ENCODE measurements around the gene HCAR3.
A peak's percentile ranks its signal among the peaks of the same experiment; 100 is the strongest.
"Not testable (repeated sequence)": the region's sequence is repeated elsewhere in the genome, so short reads cannot be mapped to it uniquely, and the experiment has no call there.

The HCAR3 gene

GRCh38 chr12:122725452-122726079 is 9.0 kb upstream of the HCAR3 start:
- no peak overlapping the region for H3K4me3 ChIP-seq (ENCODE audit: low read depth, low read length)
- no peak for DNase-seq (ENCODE audit: low read depth)

DNA sequence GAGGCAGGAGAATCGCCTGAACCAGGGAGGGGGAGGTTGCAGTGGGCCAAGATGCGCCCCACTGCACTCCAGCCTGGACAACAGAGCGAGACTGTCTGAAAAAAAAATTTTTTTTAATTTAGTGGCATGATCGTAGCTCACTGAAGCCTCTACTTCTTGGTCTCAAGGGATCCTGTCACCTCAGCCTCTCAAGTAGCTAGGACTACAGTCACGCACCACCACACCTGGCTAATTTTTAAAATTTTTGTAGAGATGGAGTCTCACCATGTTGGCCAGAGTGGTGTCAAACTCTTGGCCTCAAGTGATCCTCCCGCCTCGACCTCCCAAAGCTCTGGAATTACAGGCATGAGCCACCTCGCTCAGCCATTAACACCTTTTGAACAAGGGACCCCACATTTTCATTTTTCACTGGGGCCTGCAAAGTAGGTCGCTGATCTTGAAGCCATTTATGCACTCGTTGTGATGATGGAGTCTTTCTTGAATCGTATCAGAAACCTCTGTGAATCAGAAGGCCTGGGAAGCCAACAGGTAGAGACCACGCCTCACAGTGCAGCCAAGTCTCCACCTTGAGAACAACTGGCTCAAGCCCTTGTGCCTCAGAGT is 8.1 kb upstream of the HCAR3 start:
- no peak overlapping the region for H3K4me3 ChIP-seq (ENCODE audit: low read depth, low read length)
- DNase-seq (ENCODE audit: low read depth), result no peak

GRCh38 chr12:122722387-122722786 is 5.8 kb upstream of the HCAR3 start:
- H3K4me3 ChIP-seq (ENCODE audit: low read depth, low read length), result no peak overlapping the region
- no peak for DNase-seq (ENCODE audit: low read depth)

DNA sequence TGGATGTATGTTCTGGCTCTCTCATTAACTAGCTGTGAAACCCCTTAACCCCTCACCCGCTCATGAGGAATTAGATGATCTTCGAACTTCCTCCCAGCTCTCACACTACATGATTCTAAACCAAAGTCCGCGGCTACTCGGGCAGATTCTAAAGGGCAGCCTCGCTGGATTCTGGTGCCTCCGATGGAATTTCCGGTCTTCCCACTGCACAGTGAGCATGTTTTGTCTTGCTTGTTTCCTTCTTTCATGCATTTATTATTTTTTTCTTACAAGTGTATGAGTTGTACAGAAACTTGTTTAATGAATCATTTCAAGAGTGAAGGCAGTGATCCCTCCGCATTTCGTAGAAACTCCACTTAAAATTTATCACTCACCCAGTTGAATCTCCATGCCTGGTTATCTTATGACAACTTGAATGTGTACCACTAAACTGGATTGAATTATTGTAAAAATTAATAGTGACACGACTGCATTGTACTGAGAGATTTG is 4.5 kb upstream of the HCAR3 start:
- no peak overlapping the region for H3K4me3 ChIP-seq (ENCODE audit: low read depth, low read length)
- no peak for DNase-seq (ENCODE audit: low read depth)

- peak; percentile 8 for DNase-seq (ENCODE audit: low read depth)
- H3K4me3 ChIP-seq (ENCODE audit: low read depth, low read length), result not testable (repeated sequence)
Observed at GRCh38 chr12:122715211-122715610, 1.4 kb downstream of the HCAR3 start.

DNA sequence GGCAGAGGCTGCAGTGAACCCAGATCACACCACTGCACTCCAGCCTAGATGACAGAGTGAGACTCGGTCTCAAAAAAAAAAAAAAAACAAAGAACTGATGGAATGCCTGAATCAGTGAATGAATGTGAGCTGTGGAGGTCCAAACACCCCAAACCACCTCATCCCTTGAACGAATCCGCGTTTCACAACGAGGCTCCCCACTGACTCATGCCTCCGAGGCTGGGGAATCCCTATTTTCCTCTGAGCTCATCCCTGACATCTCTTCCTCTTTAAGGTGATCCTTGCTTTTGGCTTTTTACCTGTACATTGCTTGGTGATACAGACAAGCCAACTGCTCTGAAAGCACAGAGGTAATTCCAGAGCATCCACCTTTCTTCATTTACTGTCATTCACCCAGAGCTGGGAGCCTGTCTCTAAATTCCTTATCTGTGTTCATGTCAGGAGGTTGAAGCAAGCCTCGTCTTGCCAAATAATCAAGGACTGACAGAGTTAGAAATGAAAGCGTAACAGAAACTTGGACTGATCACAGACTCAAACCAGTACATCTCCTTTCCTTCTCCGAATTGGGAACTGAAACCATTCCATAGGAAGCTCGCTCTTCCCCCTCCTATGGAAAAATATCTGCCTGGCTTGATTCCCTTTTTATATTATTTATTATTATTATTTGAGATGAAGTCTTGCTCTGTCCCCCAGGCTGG is 3.0 kb downstream of the HCAR3 start:
- not testable (repeated sequence) for DNase-seq (ENCODE audit: low read depth); H3K4me3 ChIP-seq (ENCODE audit: low read depth, low read length)

DNA sequence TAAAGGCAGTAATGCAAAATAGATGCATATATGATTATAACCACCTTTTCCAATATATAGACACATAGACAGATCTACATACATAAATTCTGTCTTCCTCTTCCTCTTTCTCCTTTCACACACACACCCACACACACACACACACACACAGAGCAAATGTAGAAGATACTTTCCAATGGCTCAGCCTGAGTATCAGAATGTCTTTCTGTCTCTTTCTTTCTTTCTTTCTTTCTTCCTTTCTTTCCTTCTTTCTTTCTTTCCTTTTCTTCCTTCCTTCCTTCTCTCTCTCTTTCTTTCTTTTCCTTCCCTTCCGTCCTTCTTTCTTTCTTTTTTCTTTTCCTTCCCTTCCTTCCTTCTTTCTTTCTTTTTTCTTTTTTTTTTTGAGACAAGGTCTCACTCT is 5.3 kb downstream of the HCAR3 start:
- not testable (repeated sequence) for DNase-seq (ENCODE audit: low read depth); H3K4me3 ChIP-seq (ENCODE audit: low read depth, low read length)

DNA sequence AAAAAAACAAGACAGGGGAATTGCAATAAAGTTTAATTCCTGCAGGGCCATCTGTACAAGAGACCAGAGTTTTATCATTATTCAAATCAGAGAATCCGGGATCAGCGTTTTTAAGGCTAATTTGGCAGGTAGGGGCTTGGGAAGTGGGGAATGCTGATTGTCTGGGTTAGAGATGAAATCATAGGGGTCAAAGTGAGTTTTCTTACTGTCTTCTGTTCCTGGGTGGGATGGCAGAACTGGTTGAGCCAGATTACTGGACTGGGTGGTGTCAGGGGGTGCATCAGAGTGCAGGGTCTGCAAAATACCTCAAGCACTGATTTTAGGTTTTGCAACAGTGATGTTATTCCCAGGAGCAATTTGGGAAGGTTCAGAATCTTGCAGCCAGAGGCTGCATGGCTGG is 6.3 kb downstream of the HCAR3 start:
- DNase-seq (ENCODE audit: low read depth); H3K4me3 ChIP-seq (ENCODE audit: low read depth, low read length): not testable (repeated sequence)

DNA sequence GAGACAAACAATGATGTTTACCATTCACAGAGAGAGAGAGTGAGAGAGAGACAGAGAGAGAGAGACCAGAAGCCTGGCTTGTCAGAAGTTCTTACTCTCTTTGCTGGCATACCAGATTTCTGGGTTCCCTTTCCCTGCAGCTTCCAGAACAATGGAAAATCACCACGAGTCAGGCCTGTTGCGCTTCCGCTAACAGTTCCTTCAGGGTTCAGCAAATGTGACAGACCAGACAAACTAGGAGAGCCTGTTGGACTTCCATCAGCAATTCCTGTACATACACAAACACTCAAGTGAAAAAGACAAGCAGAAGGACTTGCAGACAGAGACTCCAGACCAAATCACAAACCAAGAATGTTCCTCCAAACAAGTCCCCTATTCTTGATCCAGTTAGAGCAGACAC is 7.3 kb downstream of the HCAR3 start:
- DNase-seq (ENCODE audit: low read depth); H3K4me3 ChIP-seq (ENCODE audit: low read depth, low read length): not testable (repeated sequence)

- DNase-seq (ENCODE audit: low read depth); H3K4me3 ChIP-seq (ENCODE audit: low read depth, low read length): not testable (repeated sequence)
Observed at GRCh38 chr12:122703841-122704240, 12.8 kb downstream of the HCAR3 start.

GRCh38 chr12:122702890-122703611 is 13.6 kb downstream of the HCAR3 start, which contains the start of gene HCAR2:
HCAR2 (minus strand) TSS chr12:122703357; CDS start chr12:122703283, 74 bp downstream.
- not testable (repeated sequence) for H3K4me3 ChIP-seq (ENCODE audit: low read depth, low read length); DNase-seq (ENCODE audit: low read depth)

DNA sequence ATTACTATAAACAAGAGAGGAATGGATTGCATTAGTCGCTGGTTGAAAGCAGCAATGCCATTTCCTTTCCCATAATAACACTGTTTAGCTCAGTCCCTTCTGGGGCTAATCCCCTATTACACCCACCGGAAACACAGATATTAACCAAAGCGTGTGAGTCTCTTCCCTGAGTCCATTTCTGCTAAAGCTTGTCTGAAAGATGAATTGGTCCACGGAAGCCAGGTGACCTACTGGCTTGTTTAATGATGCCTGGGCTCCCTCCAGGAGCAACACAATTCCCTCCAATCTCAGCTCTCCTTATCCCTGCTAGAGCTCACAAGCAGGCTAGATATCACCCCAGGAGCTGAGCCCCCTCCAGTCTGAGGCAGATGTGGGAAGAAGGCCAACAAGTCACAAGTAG is 15.1 kb downstream of the HCAR3 start:
- not testable (repeated sequence) for DNase-seq (ENCODE audit: low read depth); H3K4me3 ChIP-seq (ENCODE audit: low read depth, low read length)

DNA sequence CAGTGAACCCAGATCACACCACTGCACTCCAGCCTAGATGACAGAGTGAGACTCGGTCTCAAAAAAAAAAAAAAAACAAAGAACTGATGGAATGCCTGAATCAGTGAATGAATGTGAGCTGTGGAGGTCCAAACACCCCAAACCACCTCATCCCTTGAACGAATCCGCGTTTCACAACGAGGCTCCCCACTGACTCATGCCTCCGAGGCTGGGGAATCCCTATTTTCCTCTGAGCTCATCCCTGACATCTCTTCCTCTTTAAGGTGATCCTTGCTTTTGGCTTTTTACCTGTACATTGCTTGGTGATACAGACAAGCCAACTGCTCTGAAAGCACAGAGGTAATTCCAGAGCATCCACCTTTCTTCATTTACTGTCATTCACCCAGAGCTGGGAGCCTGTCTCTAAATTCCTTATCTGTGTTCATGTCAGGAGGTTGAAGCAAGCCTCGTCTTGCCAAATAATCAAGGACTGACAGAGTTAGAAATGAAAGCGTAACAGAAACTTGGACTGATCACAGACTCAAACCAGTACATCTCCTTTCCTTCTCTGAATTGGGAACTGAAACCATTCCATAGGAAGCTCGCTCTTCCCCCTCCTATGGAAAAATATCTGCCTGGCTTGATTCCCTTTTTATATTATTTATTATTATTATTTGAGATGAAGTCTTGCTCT is 16.4 kb downstream of the HCAR3 start:
- H3K4me3 ChIP-seq (ENCODE audit: low read depth, low read length); DNase-seq (ENCODE audit: low read depth): not testable (repeated sequence)

DNA sequence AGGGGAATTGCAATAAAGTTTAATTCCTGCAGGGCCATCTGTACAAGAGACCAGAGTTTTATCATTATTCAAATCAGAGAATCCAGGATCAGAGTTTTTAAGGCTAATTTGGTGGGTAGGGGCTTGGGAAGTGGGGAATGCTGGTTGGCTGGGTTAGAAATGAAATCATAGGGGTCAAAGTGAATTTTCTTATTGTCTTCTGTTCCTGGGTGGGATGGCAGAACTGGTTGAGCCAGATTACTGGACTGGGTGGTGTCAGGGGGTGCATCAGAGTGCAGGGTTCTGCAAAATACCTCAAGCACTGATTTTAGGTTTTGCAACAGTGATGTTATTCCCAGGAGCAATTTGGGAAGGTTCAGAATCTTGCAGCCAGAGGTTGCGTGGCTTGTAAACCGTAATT is 19.7 kb downstream of the HCAR3 start:
- H3K4me3 ChIP-seq (ENCODE audit: low read depth, low read length); DNase-seq (ENCODE audit: low read depth): not testable (repeated sequence)

GRCh38 chr12:122691566-122691965 is 25.0 kb downstream of the HCAR3 start:
- DNase-seq (ENCODE audit: low read depth), result no peak
- no peak overlapping the region for H3K4me3 ChIP-seq (ENCODE audit: low read depth, low read length)

GRCh38 chr12:122688291-122688690 is 28.3 kb downstream of the HCAR3 start:
- no peak for DNase-seq (ENCODE audit: low read depth)
- H3K4me3 ChIP-seq (ENCODE audit: low read depth, low read length), result no peak overlapping the region

GRCh38 chr12:122687086-122687485 is 29.5 kb downstream of the HCAR3 start:
- no peak overlapping the region for H3K4me3 ChIP-seq (ENCODE audit: low read depth, low read length)
- no peak for DNase-seq (ENCODE audit: low read depth)

DNA sequence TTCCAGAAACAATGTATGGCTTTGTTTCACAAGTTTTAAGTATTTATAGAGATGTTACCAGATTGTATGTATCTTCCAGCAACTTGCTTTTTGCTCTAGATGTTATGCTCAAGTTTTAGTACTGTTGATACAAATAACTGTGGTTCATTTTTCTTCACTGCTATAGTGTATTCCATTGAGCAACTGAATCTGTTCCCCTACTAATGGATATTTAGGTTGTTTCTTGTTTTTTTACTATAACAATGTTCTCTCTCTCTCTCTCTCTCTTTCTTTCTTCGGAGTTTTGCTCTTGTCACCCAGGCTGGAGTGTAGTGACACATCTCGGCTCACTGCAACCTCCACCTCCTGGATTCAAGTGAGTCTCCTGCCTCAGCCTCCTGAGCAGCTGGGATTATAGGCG is 30.1 kb downstream of the HCAR3 start:
- no peak for DNase-seq (ENCODE audit: low read depth)
- H3K4me3 ChIP-seq (ENCODE audit: low read depth, low read length), result no peak overlapping the region

- no peak for DNase-seq (ENCODE audit: low read depth)
- no peak overlapping the region for H3K4me3 ChIP-seq (ENCODE audit: low read depth, low read length)
Observed at GRCh38 chr12:122684297-122684813, 32.3 kb downstream of the HCAR3 start.

Data from skeletal muscle cell (primary cell).